ENCODE results near the gene TMEM138.

TMEM138 gene

GRCh38 chr11:61364012-61364675 is 2.0 kb downstream of the TMEM138 start:
- Mint-ChIP-seq H3K9me3 (no peaks in the 10 kb centered on the region), H3K4me1 (peaks cover 40% of the 10 kb centered on the region), H3K4me3 (peak overlapping the region; percentile 97 to 100 (median 99)), H3K27me3 (ENCODE audit: low read depth) (no peaks in the 10 kb centered on the region), H3K36me3 (ENCODE audit: low read depth) (peaks cover 41% of the 10 kb centered on the region), H3K27ac (peak overlapping the region in 2 of 3 experiments; percentile 69 to 97)
- TF ChIP-seq, protein P1, sequence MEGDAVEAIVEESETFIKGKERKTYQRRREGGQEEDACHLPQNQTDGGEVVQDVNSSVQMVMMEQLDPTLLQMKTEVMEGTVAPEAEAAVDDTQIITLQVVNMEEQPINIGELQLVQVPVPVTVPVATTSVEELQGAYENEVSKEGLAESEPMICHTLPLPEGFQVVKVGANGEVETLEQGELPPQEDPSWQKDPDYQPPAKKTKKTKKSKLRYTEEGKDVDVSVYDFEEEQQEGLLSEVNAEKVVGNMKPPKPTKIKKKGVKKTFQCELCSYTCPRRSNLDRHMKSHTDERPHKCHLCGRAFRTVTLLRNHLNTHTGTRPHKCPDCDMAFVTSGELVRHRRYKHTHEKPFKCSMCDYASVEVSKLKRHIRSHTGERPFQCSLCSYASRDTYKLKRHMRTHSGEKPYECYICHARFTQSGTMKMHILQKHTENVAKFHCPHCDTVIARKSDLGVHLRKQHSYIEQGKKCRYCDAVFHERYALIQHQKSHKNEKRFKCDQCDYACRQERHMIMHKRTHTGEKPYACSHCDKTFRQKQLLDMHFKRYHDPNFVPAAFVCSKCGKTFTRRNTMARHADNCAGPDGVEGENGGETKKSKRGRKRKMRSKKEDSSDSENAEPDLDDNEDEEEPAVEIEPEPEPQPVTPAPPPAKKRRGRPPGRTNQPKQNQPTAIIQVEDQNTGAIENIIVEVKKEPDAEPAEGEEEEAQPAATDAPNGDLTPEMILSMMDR (IDR thresholded peaks at IDR 0.05; ENCODE audit: unreplicated experiment in 3 of 3), result no peak

DNA sequence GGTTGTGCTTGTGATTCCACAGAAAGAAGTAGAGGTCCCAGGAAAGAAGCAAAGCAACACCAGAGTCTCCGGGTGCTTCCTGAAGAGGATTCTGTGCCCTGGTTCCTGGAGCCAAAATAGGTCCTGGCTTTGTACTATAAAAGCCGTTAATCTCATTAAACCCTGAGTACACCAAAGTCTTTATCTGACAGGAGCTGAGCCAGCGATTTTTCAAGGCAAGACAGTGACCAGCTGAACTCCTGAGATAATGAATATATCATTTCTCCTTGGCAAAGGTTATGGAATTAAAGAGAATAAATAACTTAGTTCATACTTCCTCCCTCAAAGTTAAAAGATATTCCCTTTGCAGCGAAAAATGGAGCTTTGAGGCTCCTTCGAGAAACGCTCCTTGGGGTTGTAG is 5.2 kb downstream of the TMEM138 start:
- H3K4me3 Mint-ChIP-seq, result no peak overlapping the region
- H3K9me3 Mint-ChIP-seq, result peaks cover 10% of the 10 kb centered on the region
- H3K36me3 Mint-ChIP-seq (ENCODE audit: low read depth), result peaks cover 69% of the 10 kb centered on the region
- H3K27ac Mint-ChIP-seq, result peak overlapping the region in 1 of 3 experiments; percentile 72
- no peaks in the 10 kb centered on the region for H3K27me3 Mint-ChIP-seq (ENCODE audit: low read depth)
- H3K4me1 Mint-ChIP-seq, result peaks cover 38% of the 10 kb centered on the region
- TF ChIP-seq, protein P1 (IDR thresholded peaks at IDR 0.05; ENCODE audit: unreplicated experiment in 3 of 3), result no peak

- Mint-ChIP-seq H3K27ac (peak overlapping the region; percentile 14 to 34 (median 19)), H3K9me3 (peaks cover 13% of the 10 kb centered on the region), H3K36me3 (ENCODE audit: low read depth) (peaks cover 77% of the 10 kb centered on the region), H3K4me1 (peaks cover 25% of the 10 kb centered on the region), H3K4me3 (no peak overlapping the region), H3K27me3 (ENCODE audit: low read depth) (no peaks in the 10 kb centered on the region)
- TF ChIP-seq, protein P1 (IDR thresholded peaks at IDR 0.05; ENCODE audit: unreplicated experiment in 3 of 3), result no peak
Measured at GRCh38 chr11:61368646-61369045, 6.5 kb downstream of the TMEM138 start.

GRCh38 chr11:61369372-61370348 is 7.5 kb downstream of the TMEM138 start:
- TF ChIP-seq, protein P1 (IDR thresholded peaks at IDR 0.05; ENCODE audit: unreplicated experiment in 3 of 3), result no peak
- H3K9me3 Mint-ChIP-seq, result peaks cover 13% of the 10 kb centered on the region
- peaks cover 82% of the 10 kb centered on the region for H3K36me3 Mint-ChIP-seq (ENCODE audit: low read depth)
- no peak overlapping the region for H3K4me3 Mint-ChIP-seq
- peaks cover 21% of the 10 kb centered on the region for H3K4me1 Mint-ChIP-seq
- H3K27ac Mint-ChIP-seq, result peak overlapping the region in 2 of 3 experiments; percentile 32 to 73
- H3K27me3 Mint-ChIP-seq (ENCODE audit: low read depth), result no peaks in the 10 kb centered on the region

GRCh38 chr11:61370349-61371005 is 8.3 kb downstream of the TMEM138 start:
- no peaks in the 10 kb centered on the region for H3K27me3 Mint-ChIP-seq (ENCODE audit: low read depth)
- peaks cover 21% of the 10 kb centered on the region for H3K4me1 Mint-ChIP-seq
- TF ChIP-seq, protein P1 (IDR thresholded peaks at IDR 0.05; ENCODE audit: unreplicated experiment in 3 of 3), result no peak
- peak overlapping the region in 1 of 3 experiments; percentile 73 for H3K27ac Mint-ChIP-seq
- H3K9me3 Mint-ChIP-seq, result peaks cover 16% of the 10 kb centered on the region
- H3K4me3 Mint-ChIP-seq, result no peak overlapping the region
- peaks cover 89% of the 10 kb centered on the region for H3K36me3 Mint-ChIP-seq (ENCODE audit: low read depth)
